ENCODE measurements around the gene RAB37.

The RAB37 gene

DNA sequence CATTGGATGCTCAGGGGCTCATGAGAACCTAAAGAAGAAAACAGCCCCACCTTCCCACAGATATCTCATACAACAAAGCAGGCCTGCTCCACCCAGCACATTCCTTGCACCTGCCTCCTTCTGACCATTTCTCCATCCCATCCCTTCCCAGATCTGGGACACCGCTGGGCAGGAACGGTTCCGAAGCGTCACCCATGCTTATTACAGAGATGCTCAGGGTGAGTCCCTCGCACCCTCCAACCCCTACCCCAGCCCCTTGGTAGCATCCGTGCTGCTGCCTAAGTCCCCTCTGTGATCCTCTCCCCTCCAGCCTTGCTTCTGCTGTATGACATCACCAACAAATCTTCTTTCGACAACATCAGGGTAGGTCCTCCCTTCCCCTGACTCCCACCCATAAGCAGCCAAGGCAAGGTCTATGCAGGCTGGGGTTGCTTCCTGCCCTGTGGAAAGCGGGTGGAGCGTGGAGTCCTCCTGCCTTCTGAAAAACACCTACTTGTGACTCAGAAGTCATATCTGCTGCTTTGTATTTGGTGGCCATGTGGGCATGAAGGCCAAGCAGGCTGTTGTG is 6.0 kb downstream of the RAB37 start:
- TF ChIP-seq PAX5 (IDR thresholded peaks at IDR 0.05; ENCODE audit: insufficient read depth, low read length, severe bottlenecking) (no peak), POLR2A (IDR thresholded peaks at IDR 0.05; ENCODE audit: low read depth, low read length) (no peak), POLR2AphosphoS5 (IDR thresholded peaks at IDR 0.05; ENCODE audit: low read depth, low read length) (no peak), TAF1 (IDR thresholded peaks at IDR 0.05; ENCODE audit: low read depth, low read length) (no peak), SPI1 (IDR thresholded peaks at IDR 0.05; ENCODE audit: low read depth, low read length) (no peak), POU2F2 (IDR thresholded peaks at IDR 0.05; ENCODE audit: low read depth, low read length) (no peak)
- FAIRE-seq (peak; percentile 35), DNase-seq (ENCODE audit: insufficient read length, low spot score) (no peak)

DNA sequence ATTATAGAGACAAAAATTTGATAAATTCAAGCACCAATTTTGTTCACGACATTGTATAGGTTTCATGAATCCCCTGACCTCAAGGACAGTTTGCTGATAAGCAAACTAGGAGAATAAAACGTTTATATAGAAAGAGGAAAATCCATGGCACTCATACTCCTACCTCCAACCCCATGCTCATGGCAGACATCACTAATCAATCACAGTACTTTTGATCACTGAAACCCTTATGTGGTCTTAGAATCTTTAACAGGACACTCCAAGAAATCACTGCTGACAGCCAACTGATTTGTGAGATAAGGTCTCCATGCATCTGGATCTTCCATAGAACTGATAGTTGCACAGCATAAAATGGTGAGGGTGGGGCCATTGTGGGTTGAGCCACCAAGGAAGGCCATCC is 6.7 kb downstream of the RAB37 start:
- FAIRE-seq (no peak), DNase-seq (ENCODE audit: insufficient read length, low spot score) (no peak)
- no peak for TF ChIP-seq TAF1 (IDR thresholded peaks at IDR 0.05; ENCODE audit: low read depth, low read length)
- no peak for TF ChIP-seq PAX5 (IDR thresholded peaks at IDR 0.05; ENCODE audit: insufficient read depth, low read length, severe bottlenecking)
- no peak for TF ChIP-seq SPI1 (IDR thresholded peaks at IDR 0.05; ENCODE audit: low read depth, low read length)
- no peak for TF ChIP-seq POLR2AphosphoS5 (IDR thresholded peaks at IDR 0.05; ENCODE audit: low read depth, low read length)
- TF ChIP-seq POLR2A (IDR thresholded peaks at IDR 0.05; ENCODE audit: low read depth, low read length), result no peak
- TF ChIP-seq POU2F2 (IDR thresholded peaks at IDR 0.05; ENCODE audit: low read depth, low read length), result no peak

DNA sequence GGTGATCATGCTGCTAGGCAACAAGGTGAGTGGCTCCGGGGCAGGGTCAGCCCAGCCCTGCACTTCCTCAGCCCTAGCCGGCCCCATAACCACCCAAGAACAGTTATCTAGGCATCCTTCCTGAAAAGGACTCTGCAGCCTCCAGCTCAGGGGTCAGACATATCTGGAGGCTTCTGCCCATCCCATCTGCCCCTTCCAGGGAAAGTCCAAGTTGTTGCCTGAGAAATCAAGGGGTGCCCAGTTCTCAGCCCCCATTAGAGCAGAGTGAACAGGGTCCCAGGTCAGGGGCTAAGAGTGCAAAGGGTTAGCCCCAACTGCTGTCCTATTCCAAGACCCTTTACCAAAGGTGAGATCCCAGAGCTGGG is 7.3 kb downstream of the RAB37 start:
- FAIRE-seq, result no peak
- DNase-seq (ENCODE audit: insufficient read length, low spot score), result no peak
- TF ChIP-seq POU2F2 (IDR thresholded peaks at IDR 0.05; ENCODE audit: low read depth, low read length), result no peak

DNA sequence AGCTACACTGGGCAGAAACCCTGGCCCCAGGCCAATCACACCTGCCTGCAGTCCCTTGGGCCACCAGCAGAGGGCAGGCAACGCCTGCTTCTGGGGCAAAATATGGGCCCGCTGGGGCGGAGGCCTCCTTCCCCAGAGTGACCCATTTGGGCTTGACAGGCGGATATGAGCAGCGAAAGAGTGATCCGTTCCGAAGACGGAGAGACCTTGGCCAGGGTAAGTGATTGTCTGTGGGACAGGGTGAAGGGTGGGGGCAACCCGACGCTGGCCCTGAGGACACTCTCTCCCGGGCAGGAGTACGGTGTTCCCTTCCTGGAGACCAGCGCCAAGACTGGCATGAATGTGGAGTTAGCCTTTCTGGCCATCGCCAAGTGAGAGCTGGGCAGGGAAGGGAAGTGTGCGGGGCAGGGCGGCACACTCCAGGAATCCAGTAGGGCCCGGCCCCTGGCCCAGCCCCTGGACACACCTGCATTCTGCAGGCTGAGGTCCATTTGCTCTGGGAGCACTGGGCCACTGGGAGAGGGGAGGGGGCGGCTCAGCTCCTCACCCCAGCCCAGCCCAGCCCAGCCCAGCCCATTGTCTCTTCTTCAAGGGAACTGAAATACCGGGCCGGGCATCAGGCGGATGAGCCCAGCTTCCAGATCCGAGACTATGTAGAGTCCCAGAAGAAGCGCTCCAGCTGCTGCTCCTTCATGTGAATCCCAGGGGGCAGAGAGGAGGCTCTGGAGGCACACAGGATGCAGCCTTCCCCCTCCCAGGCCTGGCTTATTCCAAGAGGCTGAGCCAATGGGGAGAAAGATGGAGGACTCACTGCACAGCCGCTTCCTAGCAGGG is 7.9 kb downstream of the RAB37 start:
- FAIRE-seq, result peak; percentile 92
- no peak for TF ChIP-seq TAF1 (IDR thresholded peaks at IDR 0.05; ENCODE audit: low read depth, low read length)
- DNase-seq (ENCODE audit: insufficient read length, low spot score), result no peak

DNA sequence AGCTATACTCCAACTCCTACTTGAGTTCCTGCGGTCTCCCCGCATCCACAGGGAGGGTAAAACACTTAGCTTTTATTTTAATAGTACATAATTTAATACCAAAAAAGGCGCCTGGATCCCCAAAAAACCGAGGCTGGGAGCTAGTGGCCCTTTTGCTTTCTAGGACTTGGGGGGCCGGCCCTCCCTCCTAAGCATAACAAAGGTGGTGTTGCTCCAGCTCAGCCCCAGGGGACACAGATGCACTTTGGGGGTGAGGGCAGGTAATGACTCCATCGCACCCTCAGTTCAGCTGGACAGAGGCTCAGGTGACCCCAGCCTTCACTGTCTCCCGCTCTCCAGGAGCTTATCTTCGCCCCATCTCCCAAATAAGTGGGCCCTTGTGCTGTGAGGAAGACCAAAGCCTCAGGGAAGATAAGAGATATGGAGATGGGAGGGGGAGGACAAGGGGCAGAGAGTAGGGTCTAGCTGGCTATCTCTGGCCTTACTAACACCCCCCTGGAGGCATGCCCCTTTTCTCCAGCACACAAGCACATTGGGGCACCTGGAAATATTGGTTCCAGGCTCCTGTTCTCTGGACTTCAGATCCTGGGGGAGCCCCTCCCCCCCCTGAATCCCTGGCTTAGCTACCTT is 8.6 kb downstream of the RAB37 start:
- no peak for DNase-seq (ENCODE audit: insufficient read length, low spot score)

DNA sequence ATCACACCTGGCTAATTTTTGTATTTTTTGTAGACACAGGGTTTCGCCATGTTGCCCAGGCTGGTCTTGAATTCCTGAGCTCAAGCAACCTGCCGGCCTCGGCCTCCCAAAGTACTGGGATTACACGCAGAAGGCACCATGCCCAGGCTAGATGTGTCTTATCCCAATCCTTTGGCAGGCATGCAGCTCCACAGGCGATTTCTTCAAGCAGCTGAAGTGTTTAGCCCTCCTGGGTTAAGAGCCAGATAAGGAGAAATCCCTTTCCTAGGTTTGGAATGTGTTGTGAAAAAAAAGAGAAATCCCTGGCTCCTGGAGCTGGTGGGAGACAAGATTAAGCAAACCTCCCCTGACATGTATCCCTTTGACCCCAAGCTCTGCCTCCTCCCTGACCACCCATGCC is 9.3 kb downstream of the RAB37 start:
- no peak for FAIRE-seq
- TF ChIP-seq POLR2A (IDR thresholded peaks at IDR 0.05; ENCODE audit: low read depth, low read length) (no peak), POU2F2 (IDR thresholded peaks at IDR 0.05; ENCODE audit: low read depth, low read length) (no peak), TAF1 (IDR thresholded peaks at IDR 0.05; ENCODE audit: low read depth, low read length) (no peak)
- DNase-seq (ENCODE audit: insufficient read length, low spot score), result no peak

More for the DNA sequence above, 8.6 kb downstream of the RAB37 start:
- FAIRE-seq, result no peak
- no peak for TF ChIP-seq PAX5 (IDR thresholded peaks at IDR 0.05; ENCODE audit: insufficient read depth, low read length, severe bottlenecking)
- no peak for TF ChIP-seq SPI1 (IDR thresholded peaks at IDR 0.05; ENCODE audit: low read depth, low read length)
- TF ChIP-seq POLR2AphosphoS5 (IDR thresholded peaks at IDR 0.05; ENCODE audit: low read depth, low read length), result no peak
- TF ChIP-seq POLR2A (IDR thresholded peaks at IDR 0.05; ENCODE audit: low read depth, low read length), result no peak
- no peak for TF ChIP-seq POU2F2 (IDR thresholded peaks at IDR 0.05; ENCODE audit: low read depth, low read length)
- TF ChIP-seq TAF1 (IDR thresholded peaks at IDR 0.05; ENCODE audit: low read depth, low read length), result no peak

DNA sequence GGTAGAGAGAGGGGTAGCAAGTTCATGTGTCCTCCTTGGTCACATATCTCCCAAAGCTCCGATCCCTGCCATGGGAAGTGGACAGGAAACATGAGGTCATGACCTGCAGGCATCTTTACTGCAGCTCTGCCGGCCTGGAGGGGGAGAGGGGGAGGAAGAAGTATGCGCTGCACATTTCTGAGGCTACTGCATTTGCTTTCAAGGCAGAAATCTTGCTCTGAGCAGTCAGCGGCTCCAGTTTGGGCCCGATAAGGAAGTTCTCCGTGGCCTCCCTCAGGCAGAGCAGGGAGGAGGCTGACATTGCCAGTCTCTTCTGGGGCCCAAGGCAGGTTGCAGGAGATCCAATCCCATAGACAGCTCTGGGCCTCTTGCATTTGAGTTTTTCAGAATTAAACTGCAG is 9.9 kb downstream of the RAB37 start:
- TF ChIP-seq POLR2AphosphoS5 (IDR thresholded peaks at IDR 0.05; ENCODE audit: low read depth, low read length), result no peak
- no peak for TF ChIP-seq POLR2A (IDR thresholded peaks at IDR 0.05; ENCODE audit: low read depth, low read length)
- TF ChIP-seq TAF1 (IDR thresholded peaks at IDR 0.05; ENCODE audit: low read depth, low read length), result no peak
- TF ChIP-seq PAX5 (IDR thresholded peaks at IDR 0.05; ENCODE audit: insufficient read depth, low read length, severe bottlenecking), result no peak
- no peak for TF ChIP-seq SPI1 (IDR thresholded peaks at IDR 0.05; ENCODE audit: low read depth, low read length)
- no peak for TF ChIP-seq POU2F2 (IDR thresholded peaks at IDR 0.05; ENCODE audit: low read depth, low read length)
- DNase-seq (ENCODE audit: insufficient read length, low spot score) (no peak), FAIRE-seq (no peak)

DNA sequence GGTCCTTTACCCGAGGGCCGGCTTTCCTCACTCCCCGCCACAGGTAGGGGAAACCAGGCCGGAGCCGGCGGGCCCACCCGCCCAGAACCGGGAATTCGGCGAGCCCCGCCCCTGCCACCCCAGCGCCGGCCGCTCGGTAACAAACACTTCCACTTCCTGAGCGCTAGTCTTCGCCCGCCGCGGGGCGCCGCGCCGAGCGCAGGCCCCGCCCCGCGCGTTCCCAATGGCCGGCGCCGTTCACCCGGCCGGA is 11.1 kb downstream of the RAB37 start:
- FAIRE-seq, result peak; percentile 88
- no peak for DNase-seq (ENCODE audit: insufficient read length, low spot score)
- TF ChIP-seq POU2F2 (IDR thresholded peaks at IDR 0.05; ENCODE audit: low read depth, low read length), result no peak
- no peak for TF ChIP-seq POLR2AphosphoS5 (IDR thresholded peaks at IDR 0.05; ENCODE audit: low read depth, low read length)
- TF ChIP-seq PAX5 (IDR thresholded peaks at IDR 0.05; ENCODE audit: insufficient read depth, low read length, severe bottlenecking), result peak; percentile 8
- peak; percentile 60; the same call in 1 of the 2 replicates for TF ChIP-seq SPI1 (IDR thresholded peaks at IDR 0.05; ENCODE audit: low read depth, low read length)
- TF ChIP-seq POLR2A (IDR thresholded peaks at IDR 0.05; ENCODE audit: low read depth, low read length), result no peak

DNA sequence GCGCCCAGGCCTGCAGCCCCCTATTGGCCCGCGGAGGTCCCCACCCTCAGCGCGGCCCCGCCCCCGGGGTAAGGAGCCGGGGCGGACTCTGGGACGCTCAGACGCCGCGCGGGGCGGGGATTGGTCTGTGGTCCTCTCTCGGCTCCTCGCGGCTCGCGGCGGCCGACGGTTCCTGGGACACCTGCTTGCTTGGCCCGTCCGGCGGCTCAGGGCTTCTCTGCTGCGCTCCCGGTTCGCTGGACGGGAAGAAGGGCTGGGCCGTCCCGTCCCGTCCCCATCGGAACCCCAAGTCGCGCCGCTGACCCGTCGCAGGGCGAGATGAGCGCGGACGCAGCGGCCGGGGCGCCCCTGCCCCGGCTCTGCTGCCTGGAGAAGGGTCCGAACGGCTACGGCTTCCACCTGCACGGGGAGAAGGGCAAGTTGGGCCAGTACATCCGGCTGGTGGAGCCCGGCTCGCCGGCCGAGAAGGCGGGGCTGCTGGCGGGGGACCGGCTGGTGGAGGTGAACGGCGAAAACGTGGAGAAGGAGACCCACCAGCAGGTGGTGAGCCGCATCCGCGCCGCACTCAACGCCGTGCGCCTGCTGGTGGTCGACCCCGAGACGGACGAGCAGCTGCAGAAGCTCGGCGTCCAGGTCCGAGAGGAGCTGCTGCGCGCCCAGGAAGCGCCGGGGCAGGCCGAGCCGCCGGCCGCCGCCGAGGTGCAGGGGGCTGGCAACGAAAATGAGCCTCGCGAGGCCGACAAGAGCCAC is 11.6 kb downstream of the RAB37 start, which contains the start of gene NHERF1:
TSS of gene NHERF1 (plus strand) at position 100 of the 750 bp plus-strand sequence. CDS start at position 319, 219 bp downstream.
- DNase-seq (ENCODE audit: insufficient read length, low spot score) (peak; percentile 99), FAIRE-seq (no peak)
- TF ChIP-seq POLR2AphosphoS5 (IDR thresholded peaks at IDR 0.05; ENCODE audit: low read depth, low read length) (peak; percentile 75), POU2F2 (IDR thresholded peaks at IDR 0.05; ENCODE audit: low read depth, low read length) (no peak), POLR2A (IDR thresholded peaks at IDR 0.05; ENCODE audit: low read depth, low read length) (peak; percentile 82), TAF1 (IDR thresholded peaks at IDR 0.05; ENCODE audit: low read depth, low read length) (peak; percentile 93)

Measured in GM12891 (cell line).